Aorta (tissue), 5 donors: ENCODE measurements around the gene SNAPC2. TPM values are rescaled to one million over a fixed set of nuclear protein-coding genes. Genes with fewer than 3 reads are reported as not detected.
"Not testable (repeated sequence)": the region's sequence is repeated elsewhere in the genome, so short reads cannot be mapped to it uniquely, and the experiment has no call there.

Experiments used
- ATAC-seq: fragments of 200-7000 bp; cut with Tn5 transposase; one replicate; pipeline ENCODE4 v1.9.1; 2022; ENCODE audit warnings: moderate library complexity; ENCODE audit not compliant: low FRiP score
- DNase-seq, 2 donors: peaks; one replicate each; pipeline ENCODE4 v3.0.0-alpha.2; 2020
- H3K27ac ChIP-seq, 2 donors: one replicate each; pipeline ENCODE4 v1.5.1; 2013; ENCODE audit warnings: low read length in 2 of 2, mild to moderate bottlenecking in 2 of 2, moderate library complexity in 2 of 2, control low read depth in 1 of 2, inconsistent platforms in 1 of 2, low read depth in 1 of 2
- H3K27me3 ChIP-seq, 2 donors: one replicate each; pipeline ENCODE4 v1.6.1; 2013; ENCODE audit warnings: control low read depth in 1 of 2, low read length in 1 of 2, mild to moderate bottlenecking in 1 of 2, moderate library complexity in 1 of 2; ENCODE audit not compliant: insufficient read depth in 2 of 2, control insufficient read depth in 1 of 2
- H3K36me3 ChIP-seq, 2 donors: one replicate each; pipeline ENCODE4 v1.6.1; 2013; ENCODE audit warnings: control low read depth in 1 of 2, low read length in 1 of 2, mild to moderate bottlenecking in 1 of 2; ENCODE audit not compliant: insufficient read depth in 2 of 2, control insufficient read depth in 1 of 2
- H3K4me1 ChIP-seq, 2 donors: one replicate each; pipeline ENCODE4 v1.6.1; 2013; ENCODE audit warnings: low read length in 2 of 2, control low read depth in 1 of 2, mild to moderate bottlenecking in 1 of 2, moderate library complexity in 1 of 2; ENCODE audit not compliant: insufficient read depth in 2 of 2, control insufficient read depth in 1 of 2
- H3K4me3 ChIP-seq, 2 donors: one replicate each; pipeline ENCODE4 v1.5.1; 2013; ENCODE audit warnings: low read length in 2 of 2, control low read depth in 1 of 2, mild to moderate bottlenecking in 1 of 2
- H3K9me3 ChIP-seq: one replicate; pipeline ENCODE4 v1.6.1; 2013; ENCODE audit warnings: mild to moderate bottlenecking, low read length; ENCODE audit not compliant: control insufficient read depth
- WGBS, 2 donors: extraction: QIAGEN DNeasy Blood & Tissue Kit; methylation state at CpG; one replicate each; pipeline ENCODE4 v1.1.7; 2013; 5-methylcytosine and 5-hydroxymethylcytosine counted together
- intact Hi-C, 2 donors: fragments of 100-400 bp; cut with DNase I; formaldehyde crosslinking; loops; one replicate each; pipeline versions ENCODE4 v1.14.2 to v1.15.0; 2022
- polyA plus RNA-seq, 2 donors: library from polyadenylated mRNA; stranded (reverse); fragments of 200-250 nt; gene quantifications; one replicate each; pipeline ENCODE4 v1.2.3, GENCODE V29; 2013
- total RNA-seq, 2 donors: library from RNA; stranded (reverse); fragmentation: NEBNext Ultra II Directional; extraction: Animal tissue kit (Norgen Biotek cat#: 25700); gene quantifications; one replicate each; pipeline ENCODE4 v1.2.1, GENCODE V29; 2021
- donor health status: healthy with polysubstance abuse.
- donor health status: Bipolar disorder and iron deficiency.
- donor health status: DM: no; HTN: no; CAD: no.
- donor health status: DM: no; HTN: no; CAD: no.
- donor health status: DM: yes; HTN: yes; CAD: no.

The SNAPC2 gene
- total and polyA plus RNA-seq, 4 donors, result 12.0 to 26.6 (median 21.3) TPM

- peak; percentile 66 to 85 for DNase-seq
- Histone ChIP-seq H3K4me3 (no peak overlapping the region), H3K27me3 (no peaks in the 10 kb centered on the region), H3K36me3 (no peaks in the 10 kb centered on the region), H3K9me3 (no peaks in the 10 kb centered on the region), H3K4me1 (no peaks in the 10 kb centered on the region), H3K27ac (no peak overlapping the region)
- intact Hi-C loops, result no loop called here
- ATAC-seq, result no peak
- WGBS, 2 donors, result 1% methylated on average over 51 to 71 of the region's 71 CpGs
Observed at GRCh38 chr19:7917267-7918061, 2.7 kb upstream of the SNAPC2 start.

GRCh38 chr19:7918062-7918614 lies 2.0 kb upstream of the SNAPC2 start:
- H3K27me3 ChIP-seq, H3K27ac ChIP-seq, H3K9me3 ChIP-seq, DNase-seq, ATAC-seq, H3K4me3 ChIP-seq, H3K36me3 ChIP-seq, intact Hi-C loops, H3K4me1 ChIP-seq: not testable (repeated sequence)
- WGBS, 2 donors, result 30 to 33% methylated on average over 28 to 29 of the region's 29 CpGs

- no peaks in the 10 kb centered on the region for H3K4me1 ChIP-seq
- H3K4me3 ChIP-seq, result no peak overlapping the region
- no peaks in the 10 kb centered on the region for H3K9me3 ChIP-seq
- 46 to 48% methylated on average over 42 of the region's 42 CpGs for whole genome bisulfite sequencing, 2 donors
- H3K27me3 ChIP-seq, result no peaks in the 10 kb centered on the region
- H3K27ac ChIP-seq, result no peak overlapping the region
- H3K36me3 ChIP-seq, result no peaks in the 10 kb centered on the region
- no peak for ATAC-seq
- peak; percentile 54 to 68 for DNase-seq
- intact Hi-C loops, result no loop called here
Observed at GRCh38 chr19:7918615-7919421, 1.3 kb upstream of the SNAPC2 start.

GRCh38 chr19:7920519-7921301 lies 572 bp downstream of the SNAPC2 start:
- no peaks in the 10 kb centered on the region for H3K36me3 ChIP-seq
- H3K9me3 ChIP-seq, result no peaks in the 10 kb centered on the region
- intact Hi-C loops, result loop anchor here in 1 of 2 donors (1.0 kb wide), 1 partner anchor 17 kb away; the partner anchor contains the start of gene MAP2K7
- WGBS, 2 donors, result 1 to 2% methylated on average over 50 to 62 of the region's 62 CpGs
- no peaks in the 10 kb centered on the region for H3K4me1 ChIP-seq
- peak overlapping the region; percentile 43 to 59 for H3K4me3 ChIP-seq
- peak; percentile 99 to 100 for DNase-seq
- no peaks in the 10 kb centered on the region for H3K27me3 ChIP-seq
- peak; percentile 95 for ATAC-seq
- H3K27ac ChIP-seq, result peak overlapping the region in 1 of 2 donors; percentile 72

- Histone ChIP-seq H3K27ac (peak overlapping the region in 1 of 2 donors; percentile 66), H3K36me3 (no peaks in the 10 kb centered on the region), H3K4me1 (no peaks in the 10 kb centered on the region), H3K9me3 (no peaks in the 10 kb centered on the region), H3K27me3 (no peaks in the 10 kb centered on the region), H3K4me3 (peak overlapping the region; percentile 20 to 29)
- intact Hi-C loops, result no loop called here
- peak in 1 of 2 donors; percentile 70 for DNase-seq
- ATAC-seq, result no peak
- WGBS, 2 donors, result 41 to 44% methylated on average over 17 of the region's 17 CpGs
Observed at GRCh38 chr19:7921302-7921966, 1.3 kb downstream of the SNAPC2 start.

- Histone ChIP-seq H3K36me3 (no peaks in the 10 kb centered on the region), H3K27ac (no peak overlapping the region), H3K4me3 (no peak overlapping the region), H3K27me3 (no peaks in the 10 kb centered on the region), H3K9me3 (no peaks in the 10 kb centered on the region), H3K4me1 (no peaks in the 10 kb centered on the region)
- DNase-seq, result peak in 1 of 2 donors; percentile 58
- intact Hi-C loops, result no loop called here
- WGBS, 2 donors, result 91 to 92% methylated on average over 31 of the region's 31 CpGs
- ATAC-seq, result no peak
Observed at GRCh38 chr19:7921967-7922835, 2.1 kb downstream of the SNAPC2 start.

GRCh38 chr19:7922836-7923195 lies 2.7 kb downstream of the SNAPC2 start:
- no peaks in the 10 kb centered on the region for H3K9me3 ChIP-seq
- no peak for ATAC-seq
- DNase-seq, result peak in 1 of 2 donors; percentile 43
- H3K27me3 ChIP-seq, result no peaks in the 10 kb centered on the region
- H3K4me1 ChIP-seq, result no peaks in the 10 kb centered on the region
- 89% methylated on average over 8 of the region's 8 CpGs for WGBS, 2 donors
- no peak overlapping the region for H3K4me3 ChIP-seq
- intact Hi-C loops, result no loop called here
- H3K36me3 ChIP-seq, result no peaks in the 10 kb centered on the region
- H3K27ac ChIP-seq, result no peak overlapping the region
